ENCODE results near the gene TMCC3.

Gene TMCC3

DNA sequence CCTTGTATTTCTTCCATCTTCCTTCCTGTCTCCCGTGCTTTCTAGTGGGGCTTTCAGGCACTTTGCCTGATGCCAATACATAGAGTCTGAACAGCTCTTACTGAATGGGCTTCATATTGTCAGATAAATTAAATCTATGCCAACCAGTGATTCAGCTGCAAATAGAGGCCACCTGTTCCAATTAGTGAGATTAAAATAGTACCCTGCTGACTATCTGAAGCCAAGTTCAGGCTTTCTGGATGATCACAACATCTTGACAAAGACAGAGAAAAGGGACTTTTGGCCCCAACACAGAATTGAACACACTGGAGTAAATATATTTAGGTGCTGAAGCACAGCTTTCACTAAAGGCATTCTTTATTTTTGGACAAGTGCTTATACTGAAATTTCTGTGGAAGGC lies 11.8 kb downstream of the TMCC3 start:
- H3K4me3 ChIP-seq (ENCODE audit: low read depth, low read length), result no peak overlapping the region
- TF ChIP-seq, protein P1, sequence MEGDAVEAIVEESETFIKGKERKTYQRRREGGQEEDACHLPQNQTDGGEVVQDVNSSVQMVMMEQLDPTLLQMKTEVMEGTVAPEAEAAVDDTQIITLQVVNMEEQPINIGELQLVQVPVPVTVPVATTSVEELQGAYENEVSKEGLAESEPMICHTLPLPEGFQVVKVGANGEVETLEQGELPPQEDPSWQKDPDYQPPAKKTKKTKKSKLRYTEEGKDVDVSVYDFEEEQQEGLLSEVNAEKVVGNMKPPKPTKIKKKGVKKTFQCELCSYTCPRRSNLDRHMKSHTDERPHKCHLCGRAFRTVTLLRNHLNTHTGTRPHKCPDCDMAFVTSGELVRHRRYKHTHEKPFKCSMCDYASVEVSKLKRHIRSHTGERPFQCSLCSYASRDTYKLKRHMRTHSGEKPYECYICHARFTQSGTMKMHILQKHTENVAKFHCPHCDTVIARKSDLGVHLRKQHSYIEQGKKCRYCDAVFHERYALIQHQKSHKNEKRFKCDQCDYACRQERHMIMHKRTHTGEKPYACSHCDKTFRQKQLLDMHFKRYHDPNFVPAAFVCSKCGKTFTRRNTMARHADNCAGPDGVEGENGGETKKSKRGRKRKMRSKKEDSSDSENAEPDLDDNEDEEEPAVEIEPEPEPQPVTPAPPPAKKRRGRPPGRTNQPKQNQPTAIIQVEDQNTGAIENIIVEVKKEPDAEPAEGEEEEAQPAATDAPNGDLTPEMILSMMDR (IDR thresholded peaks at IDR 0.05; ENCODE audit: low read depth, low read length, missing control alignments), result no peak
- in situ Hi-C loops (cut with HindIII; ENCODE audit: low pct_ligation_motif_present, low sequenced_read_pairs), result no loop called here
- H3K36me3 ChIP-seq (replicated peaks), result no peaks in the 10 kb centered on the region
- no peak for DNase-seq
- no peak overlapping the region for H3K27ac ChIP-seq
- no peaks in the 10 kb centered on the region for H3K27me3 ChIP-seq (replicated peaks)

DNA sequence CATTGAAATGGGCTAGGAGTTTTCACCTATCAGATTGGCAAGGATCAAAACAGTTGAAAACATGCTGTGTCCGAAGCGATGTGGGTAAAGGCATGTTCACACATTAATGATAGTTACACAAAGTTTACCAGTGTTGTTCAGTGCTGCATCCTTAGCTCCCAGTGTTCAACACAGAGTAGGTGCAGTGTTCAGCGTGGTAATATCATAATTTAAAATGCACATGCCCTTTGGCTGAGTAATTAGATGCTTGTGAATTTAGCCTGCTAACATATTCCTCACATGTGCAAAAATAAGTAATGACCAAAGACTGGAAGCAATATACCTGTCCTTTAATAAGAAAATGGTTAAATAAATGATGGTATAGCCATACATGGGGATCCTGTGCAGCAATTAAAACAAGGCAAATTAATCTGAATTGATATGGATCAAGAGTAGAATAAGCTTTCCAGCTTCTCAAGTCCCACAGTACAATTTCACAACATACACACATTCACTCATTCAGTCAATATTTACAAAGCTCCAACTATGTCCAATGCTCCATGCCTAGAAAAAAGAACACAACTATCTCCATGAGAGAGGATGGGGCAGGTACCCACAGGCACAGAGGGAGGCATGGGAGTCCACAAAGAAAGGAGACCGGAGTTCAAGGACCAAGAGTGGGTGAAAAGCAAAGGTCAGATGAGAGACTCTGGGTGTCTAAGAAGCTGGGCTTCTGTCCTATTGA lies 12.8 kb downstream of the TMCC3 start:
- Histone ChIP-seq H3K36me3 (replicated peaks) (no peaks in the 10 kb centered on the region), H3K27me3 (replicated peaks) (no peaks in the 10 kb centered on the region), H3K27ac (no peak overlapping the region), H3K4me3 (ENCODE audit: low read depth, low read length) (no peak overlapping the region)
- TF ChIP-seq, protein P1 (IDR thresholded peaks at IDR 0.05; ENCODE audit: low read depth, low read length, missing control alignments), result no peak
- in situ Hi-C loops (cut with HindIII; ENCODE audit: low pct_ligation_motif_present, low sequenced_read_pairs), result no loop called here
- DNase-seq, result no peak

DNA sequence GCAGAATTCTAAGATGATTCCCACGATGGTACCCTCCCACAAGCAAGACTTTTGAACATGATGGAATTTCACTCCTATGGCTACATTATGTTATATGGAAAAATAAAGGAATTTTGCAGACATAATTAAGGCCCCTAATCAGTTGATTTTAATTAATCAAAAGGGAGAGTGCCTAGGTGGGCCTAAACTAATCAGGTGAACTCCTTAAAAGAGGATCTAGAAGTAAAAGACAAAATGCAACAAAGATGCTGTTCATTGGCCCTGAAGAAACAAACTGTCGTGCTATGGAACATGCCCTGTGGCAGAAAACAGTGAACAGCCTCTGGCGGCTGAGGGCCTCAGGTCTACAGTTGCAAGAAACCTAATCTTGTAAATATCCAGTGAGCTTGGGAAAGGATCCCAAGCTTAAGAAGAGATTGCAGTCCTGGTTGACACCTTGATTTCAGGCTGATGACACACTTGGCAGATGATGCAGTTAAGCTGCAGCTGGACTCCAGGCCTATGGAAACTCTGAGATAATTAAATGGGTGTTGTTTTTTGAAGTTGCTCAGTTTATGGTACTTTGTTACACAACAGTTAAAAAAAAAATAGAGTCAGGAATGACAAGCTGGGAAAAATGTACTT lies 13.8 kb downstream of the TMCC3 start:
- no peak for DNase-seq
- no peaks in the 10 kb centered on the region for H3K27me3 ChIP-seq (replicated peaks)
- H3K4me3 ChIP-seq (ENCODE audit: low read depth, low read length), result no peak overlapping the region
- H3K27ac ChIP-seq, result no peak overlapping the region
- in situ Hi-C loops (cut with HindIII; ENCODE audit: low pct_ligation_motif_present, low sequenced_read_pairs), result no loop called here
- H3K36me3 ChIP-seq (replicated peaks), result no peaks in the 10 kb centered on the region
- TF ChIP-seq, protein P1 (IDR thresholded peaks at IDR 0.05; ENCODE audit: low read depth, low read length, missing control alignments), result no peak

DNA sequence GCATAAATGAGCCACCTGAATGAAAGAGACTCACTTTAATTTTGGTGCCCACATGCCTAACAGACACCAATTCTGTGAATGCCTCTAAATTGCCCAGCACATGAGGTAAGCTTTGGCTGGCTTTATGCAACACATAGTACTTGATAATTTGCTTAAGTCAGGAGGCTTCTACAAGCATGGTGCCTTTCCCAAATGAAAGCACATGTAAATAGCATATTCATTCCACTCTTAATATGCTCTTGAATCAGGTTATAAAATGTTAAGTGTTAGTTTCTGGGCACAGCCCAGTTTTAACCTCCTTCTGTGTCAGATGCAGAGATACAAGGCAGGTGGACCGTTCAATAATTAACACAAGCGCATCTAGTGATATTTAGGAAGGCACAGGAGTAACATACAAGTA lies 15.6 kb downstream of the TMCC3 start:
- H3K27ac ChIP-seq, result no peak overlapping the region
- TF ChIP-seq, protein P1 (IDR thresholded peaks at IDR 0.05; ENCODE audit: low read depth, low read length, missing control alignments), result no peak
- in situ Hi-C loops (cut with HindIII; ENCODE audit: low pct_ligation_motif_present, low sequenced_read_pairs), result no loop called here
- no peaks in the 10 kb centered on the region for H3K27me3 ChIP-seq (replicated peaks)
- H3K36me3 ChIP-seq (replicated peaks), result no peaks in the 10 kb centered on the region
- no peak for DNase-seq
- H3K4me3 ChIP-seq (ENCODE audit: low read depth, low read length), result no peak overlapping the region

DNA sequence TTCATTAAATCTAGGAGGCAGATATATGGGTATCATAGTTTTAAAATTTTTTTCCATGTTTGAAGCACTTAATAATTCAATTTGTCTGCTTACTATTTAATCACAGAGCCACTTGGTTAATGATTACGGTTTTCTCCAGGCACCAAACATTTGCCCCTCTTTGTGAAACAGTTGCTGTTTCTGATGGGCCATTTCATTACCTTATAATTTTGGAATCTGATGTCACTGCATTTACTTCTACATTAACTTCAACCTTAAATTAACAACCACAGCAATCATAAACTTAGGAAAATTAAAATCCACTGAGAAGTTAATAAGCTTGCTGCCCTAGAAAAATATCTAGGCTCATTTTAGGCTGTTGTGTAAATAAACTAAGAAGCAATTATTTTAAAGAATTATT lies 17.0 kb downstream of the TMCC3 start:
- TF ChIP-seq, protein P1 (IDR thresholded peaks at IDR 0.05; ENCODE audit: low read depth, low read length, missing control alignments), result no peak
- no peak for DNase-seq
- H3K4me3 ChIP-seq (ENCODE audit: low read depth, low read length), result no peak overlapping the region
- no peak overlapping the region for H3K27ac ChIP-seq
- in situ Hi-C loops (cut with HindIII; ENCODE audit: low pct_ligation_motif_present, low sequenced_read_pairs), result no loop called here
- H3K27me3 ChIP-seq (replicated peaks), result no peaks in the 10 kb centered on the region
- H3K36me3 ChIP-seq (replicated peaks), result no peaks in the 10 kb centered on the region
